GM12878 (cell line): Measurements from ENCODE around the gene SV2A. TPM values are rescaled to one million over a fixed set of nuclear protein-coding genes. Genes with fewer than 3 reads are reported as not detected.

ENCODE experiments used
- ETV6 ChIP-seq, 2 experiments: fragments of 450-650 bp in 1 of 2; IDR thresholded peaks in 1 of 2; conservative IDR thresholded peaks in 1 of 2; 2 replicates each; pipeline ENCODE4 v1.6.1; 2014; ENCODE audit warnings: antibody characterized with exemption in 1 of 2, borderline replicate concordance in 1 of 2, low read depth in 1 of 2, mild to moderate bottlenecking in 1 of 2, moderate library complexity in 1 of 2
- EZH2 ChIP-seq: IDR thresholded peaks from 2 replicates; pipeline ENCODE4 v1.6.1; 2012; ENCODE audit warnings: low read depth, mild to moderate bottlenecking, control low read depth, inconsistent platforms, low read length, borderline replicate concordance; ENCODE audit not compliant: control insufficient read depth
- GATAD2B ChIP-seq: fragments of 450-650 bp; conservative IDR thresholded peaks from 2 replicates; pipeline ENCODE4 v1.6.1; 2017; ENCODE audit warnings: low read depth, mild to moderate bottlenecking, moderate library complexity
- MYC ChIP-seq: IDR thresholded peaks from 2 replicates; pipeline ENCODE4 v1.6.1; 2011; ENCODE audit warnings: mild to moderate bottlenecking, low read length, moderate library complexity, inconsistent platforms; ENCODE audit not compliant: insufficient read depth, insufficient replicate concordance, insufficient read length, severe bottlenecking
- NFIC ChIP-seq: IDR thresholded peaks from 2 replicates; pipeline ENCODE4 v1.6.1; 2012; ENCODE audit warnings: low read depth, mild to moderate bottlenecking, inconsistent platforms, low read length, moderate library complexity
- NRF1 ChIP-seq: conservative IDR thresholded peaks from 2 replicates; pipeline ENCODE4 v1.6.1; 2011; ENCODE audit warnings: mild to moderate bottlenecking, low read depth, low read length, improper control_type of control experiment
- RCOR1 ChIP-seq: conservative IDR thresholded peaks from 2 replicates; pipeline ENCODE4 v1.6.1; 2012; ENCODE audit warnings: low read depth, low read length, improper control_type of control experiment
- SMARCA5 ChIP-seq: fragments of 450-650 bp; IDR thresholded peaks from 2 replicates; pipeline ENCODE4 v1.6.1; 2017; ENCODE audit warnings: mild to moderate bottlenecking
- STAT1 ChIP-seq: fragments of 450-650 bp; conservative IDR thresholded peaks from 2 replicates; pipeline ENCODE4 v1.6.1; 2014; ENCODE audit warnings: antibody characterized with exemption, mild to moderate bottlenecking
- YY1 ChIP-seq: IDR thresholded peaks from 2 replicates; pipeline ENCODE4 v1.6.1; 2011; ENCODE audit warnings: low read depth, mild to moderate bottlenecking, low read length
- ZNF384 ChIP-seq: IDR thresholded peaks from 2 replicates; pipeline ENCODE4 v1.6.1; 2012; ENCODE audit warnings: low read depth, mild to moderate bottlenecking, low read length, improper control_type of control experiment, borderline replicate concordance
- polyA plus RNA-seq, 11 experiments: library from polyadenylated mRNA; depleted of rRNA in 4 of 11; unstranded in 6 of 11; stranded (reverse) in 5 of 11; fragments of >200 nt; fragmentation: Nextera tagmentation in 4 of 11; fragmentation: Illumina TruSeq in 1 of 11; extraction: Ambion mirVana in 4 of 11; extraction: Trizol in 1 of 11; gene quantifications; 1 replicate in 1 of 11; 2 replicates in 10 of 11; pipeline versions ENCODE4 v1.2.1 to v1.2.3, GENCODE V29; 2011 to 2016; ENCODE audit warnings: inconsistent platforms in 2 of 11, missing spikeins in 2 of 11, low read depth in 1 of 11
- total RNA-seq, 4 experiments: library from RNA; depleted of rRNA in 3 of 4; stranded (reverse); fragments of >200 nt in 3 of 4; fragmentation: Illumina TruSeq in 1 of 4; extraction: Trizol in 1 of 4; gene quantifications; 2 replicates each; pipeline versions ENCODE4 v1.2.1 to v1.2.3, GENCODE V29; 2013 to 2021
- TF ChIP-seq, protein P1 (sequence below): IDR thresholded peaks from 2 replicates; pipeline ENCODE4 v1.6.1; 2011; ENCODE audit warnings: borderline replicate concordance, low read depth, mild to moderate bottlenecking, moderate library complexity, mixed read lengths, low read length; ENCODE audit not compliant: insufficient read depth; ENCODE audit errors: extremely low read length
- TF ChIP-seq, protein P2 (sequence below): fragments of 450-650 bp; formaldehyde crosslinking; IDR thresholded peaks from 2 replicates; pipeline ENCODE4 v1.5.0; 2022; ENCODE audit warnings: mild to moderate bottlenecking, missing genetic modification characterization
- TF ChIP-seq, protein P3 (sequence below): fragments of 150-350 bp; IDR thresholded peaks from 2 replicates; pipeline ENCODE4 v1.6.1; 2014; ENCODE audit warnings: mild to moderate bottlenecking, low read depth, low read length
- TF ChIP-seq, protein P4 (sequence below): IDR thresholded peaks from 2 replicates; pipeline ENCODE4 v1.6.1; 2012; ENCODE audit warnings: improper control_type of control experiment, low read depth, low read length; ENCODE audit not compliant: insufficient replicate concordance

SV2A gene
- total and polyA plus RNA-seq, 10 of the 15 experiments (the other 5 are each of a cell fraction or from before 2014, with no cell fraction given): 0.39 to 11.6 (median 5.4) TPM

DNA sequence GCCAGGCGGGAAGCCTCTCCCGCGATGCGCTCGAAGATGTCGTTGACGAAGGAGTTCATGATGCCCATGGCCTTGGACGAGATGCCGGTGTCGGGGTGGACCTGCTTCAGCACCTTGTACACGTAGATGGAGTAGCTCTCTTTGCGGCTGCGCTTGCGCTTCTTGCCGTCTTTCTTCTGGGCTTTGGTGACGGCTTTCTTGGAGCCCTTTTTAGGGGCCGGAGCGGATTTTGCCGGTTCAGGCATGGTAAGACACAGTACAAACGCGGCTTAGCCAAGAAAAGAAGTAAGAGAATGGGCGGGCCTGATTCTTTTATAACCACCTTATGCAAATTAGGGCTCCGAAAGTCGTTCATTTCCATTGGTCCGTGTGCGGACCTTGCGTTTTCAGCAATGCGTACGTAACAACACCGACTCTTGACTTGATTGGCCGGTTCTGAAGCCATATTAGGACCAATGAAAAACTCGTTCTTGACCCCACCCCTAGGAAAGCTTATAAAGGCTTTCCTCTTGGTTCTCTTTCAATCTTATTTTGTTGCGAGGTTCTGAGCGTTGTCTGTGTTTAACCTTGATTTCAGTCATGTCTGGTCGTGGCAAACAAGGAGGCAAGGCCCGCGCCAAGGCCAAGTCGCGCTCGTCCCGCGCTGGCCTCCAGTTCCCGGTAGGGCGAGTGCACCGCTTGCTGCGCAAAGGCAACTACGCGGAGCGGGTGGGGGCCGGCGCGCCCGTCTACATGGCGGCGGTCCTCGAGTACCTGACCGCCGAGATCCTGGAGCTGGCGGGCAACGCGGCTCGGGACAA is 31.0 kb downstream of the SV2A start (continued):
- TF ChIP-seq, protein P1, sequence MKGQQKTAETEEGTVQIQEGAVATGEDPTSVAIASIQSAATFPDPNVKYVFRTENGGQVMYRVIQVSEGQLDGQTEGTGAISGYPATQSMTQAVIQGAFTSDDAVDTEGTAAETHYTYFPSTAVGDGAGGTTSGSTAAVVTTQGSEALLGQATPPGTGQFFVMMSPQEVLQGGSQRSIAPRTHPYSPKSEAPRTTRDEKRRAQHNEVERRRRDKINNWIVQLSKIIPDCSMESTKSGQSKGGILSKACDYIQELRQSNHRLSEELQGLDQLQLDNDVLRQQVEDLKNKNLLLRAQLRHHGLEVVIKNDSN: no peak
- no peak for TF ChIP-seq MYC
- no peak; the same call in 1 of the 2 replicates for TF ChIP-seq NFIC
- peak; percentile 29; the same call in 1 of the 2 replicates for TF ChIP-seq SMARCA5
- no peak for TF ChIP-seq RCOR1
- TF ChIP-seq, protein P2, sequence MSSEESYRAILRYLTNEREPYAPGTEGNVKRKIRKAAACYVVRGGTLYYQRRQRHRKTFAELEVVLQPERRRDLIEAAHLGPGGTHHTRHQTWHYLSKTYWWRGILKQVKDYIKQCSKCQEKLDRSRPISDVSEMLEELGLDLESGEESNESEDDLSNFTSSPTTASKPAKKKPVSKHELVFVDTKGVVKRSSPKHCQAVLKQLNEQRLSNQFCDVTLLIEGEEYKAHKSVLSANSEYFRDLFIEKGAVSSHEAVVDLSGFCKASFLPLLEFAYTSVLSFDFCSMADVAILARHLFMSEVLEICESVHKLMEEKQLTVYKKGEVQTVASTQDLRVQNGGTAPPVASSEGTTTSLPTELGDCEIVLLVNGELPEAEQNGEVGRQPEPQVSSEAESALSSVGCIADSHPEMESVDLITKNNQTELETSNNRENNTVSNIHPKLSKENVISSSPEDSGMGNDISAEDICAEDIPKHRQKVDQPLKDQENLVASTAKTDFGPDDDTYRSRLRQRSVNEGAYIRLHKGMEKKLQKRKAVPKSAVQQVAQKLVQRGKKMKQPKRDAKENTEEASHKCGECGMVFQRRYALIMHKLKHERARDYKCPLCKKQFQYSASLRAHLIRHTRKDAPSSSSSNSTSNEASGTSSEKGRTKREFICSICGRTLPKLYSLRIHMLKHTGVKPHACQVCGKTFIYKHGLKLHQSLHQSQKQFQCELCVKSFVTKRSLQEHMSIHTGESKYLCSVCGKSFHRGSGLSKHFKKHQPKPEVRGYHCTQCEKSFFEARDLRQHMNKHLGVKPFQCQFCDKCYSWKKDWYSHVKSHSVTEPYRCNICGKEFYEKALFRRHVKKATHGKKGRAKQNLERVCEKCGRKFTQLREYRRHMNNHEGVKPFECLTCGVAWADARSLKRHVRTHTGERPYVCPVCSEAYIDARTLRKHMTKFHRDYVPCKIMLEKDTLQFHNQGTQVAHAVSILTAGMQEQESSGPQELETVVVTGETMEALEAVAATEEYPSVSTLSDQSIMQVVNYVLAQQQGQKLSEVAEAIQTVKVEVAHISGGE: no peak
- TF ChIP-seq EZH2: no peak
- TF ChIP-seq ZNF384: no peak
- TF ChIP-seq, protein P3, sequence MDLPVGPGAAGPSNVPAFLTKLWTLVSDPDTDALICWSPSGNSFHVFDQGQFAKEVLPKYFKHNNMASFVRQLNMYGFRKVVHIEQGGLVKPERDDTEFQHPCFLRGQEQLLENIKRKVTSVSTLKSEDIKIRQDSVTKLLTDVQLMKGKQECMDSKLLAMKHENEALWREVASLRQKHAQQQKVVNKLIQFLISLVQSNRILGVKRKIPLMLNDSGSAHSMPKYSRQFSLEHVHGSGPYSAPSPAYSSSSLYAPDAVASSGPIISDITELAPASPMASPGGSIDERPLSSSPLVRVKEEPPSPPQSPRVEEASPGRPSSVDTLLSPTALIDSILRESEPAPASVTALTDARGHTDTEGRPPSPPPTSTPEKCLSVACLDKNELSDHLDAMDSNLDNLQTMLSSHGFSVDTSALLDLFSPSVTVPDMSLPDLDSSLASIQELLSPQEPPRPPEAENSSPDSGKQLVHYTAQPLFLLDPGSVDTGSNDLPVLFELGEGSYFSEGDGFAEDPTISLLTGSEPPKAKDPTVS: no peak
- no peak; the same call in 1 of the 2 replicates for TF ChIP-seq STAT1
- peak; percentile 21; the same call in 1 of the 2 replicates for TF ChIP-seq GATAD2B
- TF ChIP-seq YY1: peak; percentile 69
- no peak for TF ChIP-seq ETV6 (conservative IDR thresholded peaks at IDR 0.05 in 1 of 2, IDR thresholded peaks at IDR 0.05 in 1 of 2; ENCODE audit: borderline replicate concordance in 1 of 2, low read depth in 1 of 2)
- no peak for TF ChIP-seq NRF1
- TF ChIP-seq, protein P4, sequence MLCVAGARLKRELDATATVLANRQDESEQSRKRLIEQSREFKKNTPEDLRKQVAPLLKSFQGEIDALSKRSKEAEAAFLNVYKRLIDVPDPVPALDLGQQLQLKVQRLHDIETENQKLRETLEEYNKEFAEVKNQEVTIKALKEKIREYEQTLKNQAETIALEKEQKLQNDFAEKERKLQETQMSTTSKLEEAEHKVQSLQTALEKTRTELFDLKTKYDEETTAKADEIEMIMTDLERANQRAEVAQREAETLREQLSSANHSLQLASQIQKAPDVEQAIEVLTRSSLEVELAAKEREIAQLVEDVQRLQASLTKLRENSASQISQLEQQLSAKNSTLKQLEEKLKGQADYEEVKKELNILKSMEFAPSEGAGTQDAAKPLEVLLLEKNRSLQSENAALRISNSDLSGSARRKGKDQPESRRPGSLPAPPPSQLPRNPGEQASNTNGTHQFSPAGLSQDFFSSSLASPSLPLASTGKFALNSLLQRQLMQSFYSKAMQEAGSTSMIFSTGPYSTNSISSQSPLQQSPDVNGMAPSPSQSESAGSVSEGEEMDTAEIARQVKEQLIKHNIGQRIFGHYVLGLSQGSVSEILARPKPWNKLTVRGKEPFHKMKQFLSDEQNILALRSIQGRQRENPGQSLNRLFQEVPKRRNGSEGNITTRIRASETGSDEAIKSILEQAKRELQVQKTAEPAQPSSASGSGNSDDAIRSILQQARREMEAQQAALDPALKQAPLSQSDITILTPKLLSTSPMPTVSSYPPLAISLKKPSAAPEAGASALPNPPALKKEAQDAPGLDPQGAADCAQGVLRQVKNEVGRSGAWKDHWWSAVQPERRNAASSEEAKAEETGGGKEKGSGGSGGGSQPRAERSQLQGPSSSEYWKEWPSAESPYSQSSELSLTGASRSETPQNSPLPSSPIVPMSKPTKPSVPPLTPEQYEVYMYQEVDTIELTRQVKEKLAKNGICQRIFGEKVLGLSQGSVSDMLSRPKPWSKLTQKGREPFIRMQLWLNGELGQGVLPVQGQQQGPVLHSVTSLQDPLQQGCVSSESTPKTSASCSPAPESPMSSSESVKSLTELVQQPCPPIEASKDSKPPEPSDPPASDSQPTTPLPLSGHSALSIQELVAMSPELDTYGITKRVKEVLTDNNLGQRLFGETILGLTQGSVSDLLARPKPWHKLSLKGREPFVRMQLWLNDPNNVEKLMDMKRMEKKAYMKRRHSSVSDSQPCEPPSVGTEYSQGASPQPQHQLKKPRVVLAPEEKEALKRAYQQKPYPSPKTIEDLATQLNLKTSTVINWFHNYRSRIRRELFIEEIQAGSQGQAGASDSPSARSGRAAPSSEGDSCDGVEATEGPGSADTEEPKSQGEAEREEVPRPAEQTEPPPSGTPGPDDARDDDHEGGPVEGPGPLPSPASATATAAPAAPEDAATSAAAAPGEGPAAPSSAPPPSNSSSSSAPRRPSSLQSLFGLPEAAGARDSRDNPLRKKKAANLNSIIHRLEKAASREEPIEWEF: no peak
